ENCODE measurements around the gene FBXO47. TPM values are rescaled to one million over a fixed set of nuclear protein-coding genes. Genes with fewer than 3 reads are reported as not detected.

FBXO47 gene
- total RNA-seq, result not detected
- long read RNA-seq, result 0 reads

GRCh38 chr17:38967290-38967738, at the start of gene FBXO47:
Gene FBXO47 (minus strand): TSS chr17:38967403. CDS start chr17:38963025, 4,378 bp downstream.
- peak; percentile 99 for ATAC-seq
- intact Hi-C loops (cut with DNase I), result loop anchor here (5.0 kb wide), 1 partner anchor 95 kb away; the partner anchor contains the start of gene LASP1
- peak; percentile 98 for DNase-seq (ENCODE audit: missing footprints)

- DNase-seq (ENCODE audit: missing footprints) (no peak), ATAC-seq (peak; percentile 17)
- intact Hi-C loops (cut with DNase I), result no loop called here
These were observed 49.3 kb upstream of the FBXO47 start for GRCh38 chr17:39016193-39017153.

GRCh38 chr17:39015546-39015935, 48.3 kb upstream of the FBXO47 start:
- intact Hi-C loops (cut with DNase I), result no loop called here
- DNase-seq (ENCODE audit: missing footprints) (no peak), ATAC-seq (no peak)

- no peak for DNase-seq (ENCODE audit: missing footprints)
- intact Hi-C loops (cut with DNase I), result no loop called here
- ATAC-seq, result peak; percentile 36
These were observed 47.8 kb upstream of the FBXO47 start for GRCh38 chr17:39014795-39015545.

- no peak for DNase-seq (ENCODE audit: missing footprints)
- no peak for ATAC-seq
- intact Hi-C loops (cut with DNase I), result no loop called here
These were observed 47.0 kb upstream of the FBXO47 start for GRCh38 chr17:39014044-39014794.

GRCh38 chr17:39012725-39013124, 45.5 kb upstream of the FBXO47 start:
- intact Hi-C loops (cut with DNase I), result no loop called here
- DNase-seq (ENCODE audit: missing footprints) (no peak), ATAC-seq (no peak)

GRCh38 chr17:39011907-39012468, 44.8 kb upstream of the FBXO47 start:
- DNase-seq (ENCODE audit: missing footprints) (no peak), ATAC-seq (no peak)
- intact Hi-C loops (cut with DNase I), result no loop called here

GRCh38 chr17:39009581-39010001, 42.4 kb upstream of the FBXO47 start:
- ATAC-seq (no peak), DNase-seq (ENCODE audit: missing footprints) (no peak)
- intact Hi-C loops (cut with DNase I), result no loop called here

GRCh38 chr17:39008633-39009032, 41.4 kb upstream of the FBXO47 start:
- ATAC-seq (no peak), DNase-seq (ENCODE audit: missing footprints) (no peak)
- intact Hi-C loops (cut with DNase I), result no loop called here

- ATAC-seq (peak; percentile 90), DNase-seq (ENCODE audit: missing footprints) (peak; percentile 89)
- intact Hi-C loops (cut with DNase I), result loop anchor here (5.0 kb wide), 1 partner anchor 54 kb away; no protein-coding TSS in a partner anchor
These were observed 36.0 kb upstream of the FBXO47 start for GRCh38 chr17:39002991-39003715.

- ATAC-seq (peak; percentile 93), DNase-seq (ENCODE audit: missing footprints) (peak; percentile 90)
- intact Hi-C loops (cut with DNase I), result loop anchor here (5.0 kb wide), 1 partner anchor 55 kb away; no protein-coding TSS in a partner anchor
These were observed 34.8 kb upstream of the FBXO47 start for GRCh38 chr17:39001703-39002637.

GRCh38 chr17:39000021-39000601, 32.9 kb upstream of the FBXO47 start:
- ATAC-seq (no peak), DNase-seq (ENCODE audit: missing footprints) (no peak)
- intact Hi-C loops (cut with DNase I), result loop anchor here (5.0 kb wide), 1 partner anchor 57 kb away; no protein-coding TSS in a partner anchor

- ATAC-seq, result no peak
- intact Hi-C loops (cut with DNase I), result no loop called here
- DNase-seq (ENCODE audit: missing footprints), result no peak
These were observed 29.6 kb upstream of the FBXO47 start for GRCh38 chr17:38996660-38997337.

- intact Hi-C loops (cut with DNase I), result no loop called here
- no peak for DNase-seq (ENCODE audit: missing footprints)
These were observed 26.8 kb upstream of the FBXO47 start for GRCh38 chr17:38994026-38994425.

GRCh38 chr17:38984666-38985065, 17.5 kb upstream of the FBXO47 start:
- DNase-seq (ENCODE audit: missing footprints) (no peak), ATAC-seq (no peak)
- intact Hi-C loops (cut with DNase I), result loop anchor here (10.0 kb wide), 1 partner anchor 260 kb away; no protein-coding TSS in a partner anchor

More at GRCh38 chr17:38994026-38994425, 26.8 kb upstream of the FBXO47 start:
- no peak for ATAC-seq

Measured in Right ventricle myocardium inferior (tissue), 1 donor.